Measurements from ENCODE around the gene ATF6.

Gene ATF6

GRCh38 chr1:161834967-161835550 is 68.9 kb downstream of the ATF6 start:
- DNase-seq (ENCODE audit: low spot score) = no peak

- DNase-seq (ENCODE audit: low spot score) = no peak
Observed at GRCh38 chr1:161836018-161836417, 69.9 kb downstream of the ATF6 start.

GRCh38 chr1:161838362-161838761 is 72.2 kb downstream of the ATF6 start:
- DNase-seq (ENCODE audit: low spot score) = no peak

- DNase-seq (ENCODE audit: low spot score) = peak; percentile 7
Observed at GRCh38 chr1:161838885-161839284, 72.8 kb downstream of the ATF6 start.

- peak; percentile 57 for DNase-seq (ENCODE audit: low spot score)
Observed at GRCh38 chr1:161839591-161839990, 73.5 kb downstream of the ATF6 start.

GRCh38 chr1:161840363-161840762 is 74.2 kb downstream of the ATF6 start:
- peak; percentile 5 for DNase-seq (ENCODE audit: low spot score)

GRCh38 chr1:161843156-161843555 is 77.0 kb downstream of the ATF6 start:
- no peak for DNase-seq (ENCODE audit: low spot score)

GRCh38 chr1:161844696-161845095 is 78.6 kb downstream of the ATF6 start:
- no peak for DNase-seq (ENCODE audit: low spot score)

GRCh38 chr1:161848676-161849075 is 82.6 kb downstream of the ATF6 start:
- no peak for DNase-seq (ENCODE audit: low spot score)

GRCh38 chr1:161849518-161849917 is 83.4 kb downstream of the ATF6 start:
- DNase-seq (ENCODE audit: low spot score) = no peak

- DNase-seq (ENCODE audit: low spot score) = no peak
Observed at GRCh38 chr1:161855260-161855659, 89.1 kb downstream of the ATF6 start.

GRCh38 chr1:161858271-161858670 is 92.2 kb downstream of the ATF6 start:
- no peak for DNase-seq (ENCODE audit: low spot score)

GRCh38 chr1:161863549-161863948 is 97.4 kb downstream of the ATF6 start:
- DNase-seq (ENCODE audit: low spot score) = no peak

- peak; percentile 16 for DNase-seq (ENCODE audit: low spot score)
Observed at GRCh38 chr1:161864577-161864976, 98.5 kb downstream of the ATF6 start.

- DNase-seq (ENCODE audit: low spot score) = no peak
Observed at GRCh38 chr1:161866241-161866640, 100.1 kb downstream of the ATF6 start.

GRCh38 chr1:161868832-161869231 is 102.7 kb downstream of the ATF6 start:
- DNase-seq (ENCODE audit: low spot score) = no peak

- DNase-seq (ENCODE audit: low spot score) = no peak
Observed at GRCh38 chr1:161869291-161869690, 103.2 kb downstream of the ATF6 start.

GRCh38 chr1:161872506-161872905 is 106.4 kb downstream of the ATF6 start:
- DNase-seq (ENCODE audit: low spot score) = no peak

GRCh38 chr1:161879261-161879660 is 113.1 kb downstream of the ATF6 start:
- DNase-seq (ENCODE audit: low spot score) = no peak

GRCh38 chr1:161884475-161884874 is 118.4 kb downstream of the ATF6 start:
- DNase-seq (ENCODE audit: low spot score) = no peak

GRCh38 chr1:161885003-161885402 is 118.9 kb downstream of the ATF6 start:
- DNase-seq (ENCODE audit: low spot score) = no peak

GRCh38 chr1:161885759-161886158 is 119.6 kb downstream of the ATF6 start:
- DNase-seq (ENCODE audit: low spot score) = no peak

- DNase-seq (ENCODE audit: low spot score) = no peak
Observed at GRCh38 chr1:161886589-161886988, 120.5 kb downstream of the ATF6 start.

GRCh38 chr1:161887730-161888287 is 121.7 kb downstream of the ATF6 start:
- DNase-seq (ENCODE audit: low spot score) = no peak

Data from cerebellar cortex (tissue), 1 donor.